GM12891 (cell line): Measurements from ENCODE around the gene DSP.

Source experiments
- DNase-seq: peaks from one replicate; pipeline ENCODE4 v3.0.0; 2011; ENCODE audit warnings: low spot score; ENCODE audit not compliant: insufficient read length
- FAIRE-seq: peaks from 2 replicates; lab custom pipeline; 2011; peaks lifted over from hg19 to GRCh38; lab: Jason Lieb, UNC
- PAX5 ChIP-seq: IDR thresholded peaks from 2 replicates; pipeline ENCODE4 v1.6.1; 2011; ENCODE audit warnings: low read length, moderate library complexity, mild to moderate bottlenecking; ENCODE audit not compliant: insufficient read depth, severe bottlenecking
- POLR2A ChIP-seq: IDR thresholded peaks from 2 replicates; pipeline ENCODE4 v1.6.1; 2011; ENCODE audit warnings: low read depth, low read length, control low read depth
- POLR2AphosphoS5 ChIP-seq: IDR thresholded peaks from 2 replicates; pipeline ENCODE4 v1.6.1; 2011; ENCODE audit warnings: low read depth, low read length, control low read depth
- POU2F2 ChIP-seq: IDR thresholded peaks from 2 replicates; pipeline ENCODE4 v1.6.1; 2011; ENCODE audit warnings: low read depth, mild to moderate bottlenecking, control low read depth, low read length, moderate library complexity
- SPI1 ChIP-seq: IDR thresholded peaks from 2 replicates; pipeline ENCODE4 v1.6.1; 2011; ENCODE audit warnings: low read depth, low read length, control low read depth
- TAF1 ChIP-seq: IDR thresholded peaks from 2 replicates; pipeline ENCODE4 v1.6.1; 2011; ENCODE audit warnings: low read depth, low read length, control low read depth

DSP gene

GRCh38 chr6:7534192-7534591 is 7.3 kb upstream of the DSP start:
- TF ChIP-seq POU2F2 (no peak), PAX5 (no peak), POLR2A (no peak), TAF1 (no peak), SPI1 (no peak), POLR2AphosphoS5 (no peak)
- FAIRE-seq, result no peak
- DNase-seq, result no peak

GRCh38 chr6:7535498-7535897 is 6.0 kb upstream of the DSP start:
- FAIRE-seq, result no peak
- no peak for DNase-seq
- no peak for TF ChIP-seq TAF1
- TF ChIP-seq POLR2A, result no peak
- no peak for TF ChIP-seq SPI1
- TF ChIP-seq POU2F2, result no peak
- no peak for TF ChIP-seq PAX5
- no peak for TF ChIP-seq POLR2AphosphoS5

GRCh38 chr6:7537565-7538174 is 3.8 kb upstream of the DSP start:
- no peak for FAIRE-seq
- TF ChIP-seq SPI1 (no peak), TAF1 (no peak), POLR2A (no peak), PAX5 (no peak), POU2F2 (no peak), POLR2AphosphoS5 (no peak)
- no peak for DNase-seq

GRCh38 chr6:7538484-7538883 is 3.0 kb upstream of the DSP start:
- FAIRE-seq (no peak), DNase-seq (no peak)
- TF ChIP-seq POU2F2, result no peak
- TF ChIP-seq POLR2AphosphoS5, result no peak
- TF ChIP-seq SPI1, result no peak

- FAIRE-seq (no peak), DNase-seq (no peak)
- no peak for TF ChIP-seq SPI1
Measured at GRCh38 chr6:7540595-7540994, 876 bp upstream of the DSP start.

GRCh38 chr6:7542065-7542873 is 798 bp downstream of the DSP start:
- FAIRE-seq, result no peak
- DNase-seq, result peak; percentile 30
- no peak for TF ChIP-seq PAX5
- TF ChIP-seq POLR2A, result no peak
- no peak for TF ChIP-seq TAF1
- no peak for TF ChIP-seq SPI1
- TF ChIP-seq POU2F2, result no peak
- TF ChIP-seq POLR2AphosphoS5, result no peak

- TF ChIP-seq PAX5, result no peak
- no peak for TF ChIP-seq POLR2AphosphoS5
- FAIRE-seq, result no peak
- DNase-seq, result no peak
Measured at GRCh38 chr6:7542874-7543624, 1.6 kb downstream of the DSP start.

GRCh38 chr6:7543789-7544424 is 2.4 kb downstream of the DSP start:
- TF ChIP-seq TAF1 (no peak), POU2F2 (no peak), SPI1 (no peak), PAX5 (no peak), POLR2AphosphoS5 (no peak), POLR2A (no peak)
- FAIRE-seq, result no peak
- no peak for DNase-seq

- FAIRE-seq, result no peak
- no peak for DNase-seq
- no peak for TF ChIP-seq POLR2A
- no peak for TF ChIP-seq POLR2AphosphoS5
- no peak for TF ChIP-seq POU2F2
- no peak for TF ChIP-seq PAX5
- no peak for TF ChIP-seq SPI1
- TF ChIP-seq TAF1, result no peak
Measured at GRCh38 chr6:7544597-7544996, 3.1 kb downstream of the DSP start.

GRCh38 chr6:7545316-7546019 is 4.0 kb downstream of the DSP start:
- FAIRE-seq, result no peak
- no peak for TF ChIP-seq PAX5
- TF ChIP-seq POLR2A, result no peak
- no peak for TF ChIP-seq POU2F2
- no peak for TF ChIP-seq POLR2AphosphoS5
- TF ChIP-seq TAF1, result no peak
- no peak for TF ChIP-seq SPI1
- DNase-seq, result no peak
